ENCODE measurements around the gene MMP19.
"Not testable (repeated sequence)": the region's sequence is repeated elsewhere in the genome, so short reads cannot be mapped to it uniquely, and the experiment has no call there.

The MMP19 gene, protein sequence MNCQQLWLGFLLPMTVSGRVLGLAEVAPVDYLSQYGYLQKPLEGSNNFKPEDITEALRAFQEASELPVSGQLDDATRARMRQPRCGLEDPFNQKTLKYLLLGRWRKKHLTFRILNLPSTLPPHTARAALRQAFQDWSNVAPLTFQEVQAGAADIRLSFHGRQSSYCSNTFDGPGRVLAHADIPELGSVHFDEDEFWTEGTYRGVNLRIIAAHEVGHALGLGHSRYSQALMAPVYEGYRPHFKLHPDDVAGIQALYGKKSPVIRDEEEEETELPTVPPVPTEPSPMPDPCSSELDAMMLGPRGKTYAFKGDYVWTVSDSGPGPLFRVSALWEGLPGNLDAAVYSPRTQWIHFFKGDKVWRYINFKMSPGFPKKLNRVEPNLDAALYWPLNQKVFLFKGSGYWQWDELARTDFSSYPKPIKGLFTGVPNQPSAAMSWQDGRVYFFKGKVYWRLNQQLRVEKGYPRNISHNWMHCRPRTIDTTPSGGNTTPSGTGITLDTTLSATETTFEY

DNA sequence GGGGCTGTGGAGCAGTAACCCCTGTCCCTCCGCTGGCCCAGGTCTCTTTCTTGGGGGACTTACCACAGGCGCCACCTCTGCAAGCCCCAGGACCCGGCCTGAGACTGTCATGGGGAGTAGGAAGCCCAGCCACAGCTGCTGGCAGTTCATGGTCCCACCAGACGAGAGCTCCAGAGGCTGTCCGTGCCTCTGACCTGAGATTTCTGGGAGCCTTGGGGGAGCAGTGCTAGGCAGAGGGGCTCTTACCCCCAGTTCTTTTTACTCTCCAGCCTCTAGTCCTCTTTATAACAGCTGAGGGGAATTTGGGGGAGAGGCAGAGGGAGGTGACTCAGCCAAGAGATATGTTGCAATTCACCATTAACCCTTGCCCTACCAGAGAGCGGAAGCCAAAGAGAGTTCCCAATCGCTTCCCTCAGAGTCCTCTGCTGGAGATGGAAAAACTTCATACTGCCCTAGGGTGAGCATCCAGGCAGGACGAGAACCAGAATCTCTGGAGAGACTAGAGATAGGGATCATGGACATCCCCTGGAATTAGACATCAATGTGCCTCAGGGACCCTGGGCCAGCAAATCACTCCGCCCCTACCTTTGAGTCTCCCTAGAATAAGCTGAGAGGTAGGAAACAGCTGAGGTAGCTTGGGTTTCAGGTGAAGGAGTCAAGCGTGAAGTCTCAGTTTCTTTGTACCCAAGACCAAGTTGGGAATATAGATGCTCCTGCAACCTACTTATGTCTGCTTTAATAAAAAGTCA lies at the start of gene MMP19:
Gene MMP19 (minus strand): TSS at position 256 of the 749 bp plus-strand sequence. CDS start 106 bp downstream, at position 150.
- DNase-seq (ENCODE audit: low read depth): no peak

DNA sequence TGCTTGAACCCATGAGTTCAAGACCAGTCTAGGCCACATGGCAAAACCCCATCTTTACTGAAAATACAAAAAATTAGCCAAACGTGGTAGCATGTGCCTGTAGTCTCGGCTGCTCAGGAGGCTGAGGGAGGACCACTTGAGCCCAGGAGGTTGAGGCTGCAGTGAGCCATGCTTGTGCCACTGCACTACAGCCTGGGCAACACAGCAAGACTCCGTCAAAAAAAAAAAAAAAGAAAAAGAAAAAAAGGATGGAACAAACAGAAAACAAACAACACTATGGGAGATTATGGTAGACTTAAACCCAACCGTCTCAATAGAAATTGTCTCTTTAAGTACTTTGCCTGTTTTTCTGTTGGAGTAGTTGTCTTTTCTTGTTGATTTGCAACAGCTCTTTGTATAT lies 48.6 kb upstream of the MMP19 start:
- DNase-seq (ENCODE audit: low read depth): no peak

DNA sequence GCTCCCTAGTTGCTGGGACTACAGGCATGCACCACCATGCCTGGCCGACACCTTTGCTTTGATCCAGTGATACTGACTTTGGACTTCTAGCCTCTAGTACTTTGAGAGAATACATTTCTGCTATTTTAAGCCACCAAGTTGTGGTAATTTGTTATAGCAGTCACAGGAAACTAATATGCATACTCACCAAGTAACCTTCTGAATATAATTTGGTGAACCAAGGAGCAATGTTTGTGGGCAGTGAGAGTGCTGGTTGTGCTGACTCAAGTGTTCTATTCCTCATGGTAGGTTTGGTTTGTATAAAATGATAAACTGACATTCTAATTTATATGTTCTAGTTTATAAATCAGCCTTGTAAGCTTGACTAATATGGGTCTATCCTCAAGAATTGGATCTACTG lies 42.4 kb upstream of the MMP19 start:
- no peak for DNase-seq (ENCODE audit: low read depth)

DNA sequence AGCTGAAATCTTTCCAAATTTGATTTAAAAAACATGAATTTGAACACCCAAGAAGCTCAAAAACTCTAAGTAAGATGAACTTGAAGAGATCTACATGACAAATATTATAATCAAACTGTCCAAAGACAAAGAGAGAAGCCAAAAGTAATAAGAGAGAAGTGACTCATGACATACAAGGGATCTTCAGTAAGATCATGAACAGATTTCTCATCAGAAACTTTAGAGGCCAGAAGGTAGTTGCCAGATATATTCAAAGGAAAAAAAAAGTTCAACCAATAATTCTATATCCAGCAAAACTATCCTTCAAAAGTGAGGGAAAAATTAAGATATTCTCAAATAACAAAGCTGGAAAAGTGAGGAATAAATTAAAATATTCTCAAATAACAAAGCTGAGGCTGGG lies 35.1 kb upstream of the MMP19 start:
- DNase-seq (ENCODE audit: low read depth): no peak

DNA sequence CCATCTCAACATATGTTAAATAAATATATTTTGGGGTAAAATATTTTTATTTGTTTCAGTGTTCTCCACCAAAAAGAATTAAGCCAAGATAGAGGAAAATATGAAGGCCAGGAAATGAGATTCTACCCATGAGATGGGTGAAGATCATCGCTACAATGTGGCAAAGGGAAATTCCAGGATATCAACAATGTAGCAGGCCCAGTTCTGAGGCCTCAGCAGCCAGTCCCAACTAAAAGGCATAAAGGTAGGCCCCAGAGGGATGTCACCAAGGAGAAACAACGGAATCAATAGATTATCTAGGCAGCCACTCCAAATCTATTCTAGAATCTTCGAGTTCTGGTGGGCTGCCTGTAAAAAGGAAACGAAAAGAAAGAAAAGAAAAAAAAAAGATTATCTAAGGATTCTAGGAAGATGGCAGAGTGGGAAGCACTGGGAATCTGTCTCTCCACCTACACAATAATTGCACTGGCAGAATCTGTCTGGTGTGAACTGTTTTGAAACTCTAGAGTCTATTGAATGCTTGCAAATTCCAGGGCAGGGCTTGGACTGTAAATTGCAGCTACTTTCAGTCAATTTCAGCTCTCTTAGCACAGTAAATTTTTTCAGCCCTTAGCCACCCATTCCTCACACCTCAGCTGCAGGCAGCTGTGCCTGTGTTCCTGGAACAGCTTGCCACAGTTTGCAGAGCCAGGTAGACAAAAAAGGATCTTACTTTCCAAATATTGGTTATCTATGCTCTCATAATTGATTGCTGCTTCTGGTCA lies 33.1 kb upstream of the MMP19 start:
- no peak for DNase-seq (ENCODE audit: low read depth)

DNA sequence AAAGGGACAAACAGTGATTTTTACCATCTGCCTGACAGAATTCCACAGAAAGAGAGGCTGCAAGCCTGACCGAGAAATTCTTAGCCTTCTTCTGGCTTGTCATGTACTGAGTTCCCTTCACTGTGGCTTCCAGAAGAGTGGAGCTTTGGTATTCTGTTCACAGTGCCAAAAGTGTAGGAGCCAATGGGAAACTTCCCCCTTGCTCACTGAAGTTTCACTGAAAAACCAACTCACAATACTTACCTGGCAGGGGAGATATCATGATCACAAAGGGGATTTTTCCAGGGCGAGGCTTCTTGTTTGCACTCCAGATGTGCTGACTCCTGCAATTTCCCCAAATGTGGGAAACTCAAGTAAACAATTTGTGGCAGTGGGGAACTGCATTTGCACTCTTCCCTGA lies 31.7 kb upstream of the MMP19 start:
- DNase-seq (ENCODE audit: low read depth): no peak

DNA sequence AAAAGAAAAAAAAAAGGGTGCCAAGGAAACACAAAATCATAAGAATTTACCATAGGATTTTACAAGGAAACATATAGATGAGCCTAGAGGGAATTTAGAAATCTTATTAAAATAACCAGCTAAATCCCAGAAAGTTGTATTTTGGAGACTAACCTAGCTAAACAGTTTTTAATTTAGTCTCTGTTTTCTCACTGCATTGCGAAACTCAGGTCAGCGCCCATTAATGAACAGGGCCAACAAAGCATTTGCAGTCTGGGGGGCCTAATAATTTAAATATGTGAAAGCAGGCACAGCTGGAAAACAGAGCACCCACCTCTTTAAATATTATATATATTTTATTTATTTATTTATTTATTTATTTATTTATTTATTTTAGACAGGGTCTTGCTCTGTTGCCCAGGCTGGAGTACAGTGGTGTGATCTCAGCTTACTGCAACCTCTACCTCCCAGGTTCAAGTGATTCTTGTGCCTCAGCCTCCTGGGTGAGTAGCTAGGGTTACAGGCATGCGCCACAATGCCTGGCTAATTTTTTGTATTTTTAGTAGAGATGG lies 23.8 kb upstream of the MMP19 start:
- DNase-seq (ENCODE audit: low read depth): not testable (repeated sequence)

DNA sequence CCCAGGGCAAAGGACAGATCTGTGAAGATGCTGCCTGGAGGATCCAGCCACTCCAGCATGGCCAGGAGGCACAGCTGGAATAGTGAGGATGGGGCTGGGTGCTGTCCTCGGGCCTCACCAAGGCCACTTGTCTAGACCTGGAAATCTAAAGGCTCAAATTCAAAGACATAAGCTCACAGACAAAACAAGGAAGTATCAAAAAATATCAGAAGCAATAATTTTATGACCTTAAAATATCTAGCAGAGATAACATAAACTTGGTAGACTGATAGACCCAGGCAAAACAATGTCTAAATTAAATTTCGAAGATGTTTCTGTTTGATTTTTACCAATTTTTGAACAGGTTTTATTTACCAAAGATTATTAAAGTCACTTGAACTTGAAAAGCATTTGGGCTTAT lies 22.6 kb upstream of the MMP19 start:
- no peak for DNase-seq (ENCODE audit: low read depth)

DNA sequence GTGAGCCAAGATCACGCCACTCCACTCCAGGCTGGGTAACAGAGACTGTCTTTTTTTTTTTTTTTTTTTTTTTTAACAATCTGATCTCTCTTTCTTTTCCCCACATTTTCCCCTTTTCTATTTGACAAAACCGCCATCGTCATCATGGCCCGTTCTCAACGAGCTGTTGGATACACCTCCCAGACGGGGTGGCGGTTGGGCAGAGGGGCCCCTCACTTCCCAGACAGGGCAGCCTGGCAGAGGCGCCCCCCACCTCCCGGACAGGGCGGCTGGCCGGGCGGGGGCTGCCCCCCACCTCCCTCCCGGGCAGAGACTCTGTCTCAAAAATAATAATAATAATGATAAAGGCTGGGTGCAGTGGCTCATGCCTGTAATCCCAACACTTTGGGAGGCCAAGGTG lies 20.2 kb upstream of the MMP19 start:
- DNase-seq (ENCODE audit: low read depth): not testable (repeated sequence)

DNA sequence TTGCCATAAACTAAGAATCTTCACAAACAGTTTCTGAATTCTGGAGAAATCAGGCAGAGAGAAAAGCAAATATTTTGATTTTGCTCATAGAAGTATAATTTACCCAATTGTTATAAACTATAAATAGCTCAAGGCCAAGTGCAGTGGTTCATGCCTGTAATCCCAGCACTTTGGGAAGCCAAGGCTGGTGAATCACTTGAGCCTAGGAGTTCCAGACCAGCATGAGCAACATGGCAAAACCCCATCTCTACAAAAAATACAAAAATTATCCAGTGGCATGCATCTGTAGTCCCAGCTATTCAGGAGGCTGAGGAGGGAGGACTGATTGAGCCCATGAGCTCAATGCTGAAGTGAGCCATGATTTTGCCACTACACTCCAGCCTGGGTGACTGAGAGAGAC lies 19.6 kb upstream of the MMP19 start:
- no peak for DNase-seq (ENCODE audit: low read depth)

DNA sequence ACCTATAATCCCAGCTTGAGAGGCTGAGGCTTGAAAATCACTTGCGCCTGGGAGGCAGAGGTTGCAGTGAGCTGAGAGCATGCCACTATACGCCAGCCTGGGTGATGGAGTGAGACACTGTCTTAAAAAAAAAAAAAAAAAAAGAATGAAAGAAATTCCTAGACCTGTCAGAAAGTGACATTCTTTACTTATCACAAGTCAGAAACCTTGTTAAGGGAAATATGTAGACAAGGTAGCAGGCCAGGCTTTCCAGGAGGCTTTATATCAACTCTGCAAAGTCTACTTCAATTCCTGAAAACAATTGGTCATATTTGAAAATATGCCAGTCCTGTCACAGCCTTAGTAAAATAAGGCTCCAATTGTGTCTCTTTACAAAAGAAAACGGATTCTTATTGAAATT lies 19.1 kb upstream of the MMP19 start:
- DNase-seq (ENCODE audit: low read depth): no peak

DNA sequence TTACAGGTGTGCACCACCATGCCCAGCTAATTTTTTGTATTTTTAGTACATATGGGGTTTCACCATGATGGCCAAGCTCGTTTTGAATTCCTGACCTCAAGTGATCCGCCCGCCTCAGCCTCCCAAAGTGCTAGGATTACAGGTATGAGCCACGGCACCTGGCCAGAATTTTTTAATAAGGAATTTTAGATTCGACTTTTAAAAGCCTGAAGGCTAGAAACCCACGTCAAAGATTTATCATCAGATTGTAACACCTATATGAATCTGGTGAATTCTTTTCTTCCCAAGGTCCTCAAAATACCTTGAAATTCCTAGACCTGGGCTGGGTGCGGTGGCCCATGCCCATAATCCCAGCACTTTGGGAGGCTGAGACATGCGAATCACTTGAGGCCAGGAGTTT lies 18.7 kb upstream of the MMP19 start:
- DNase-seq (ENCODE audit: low read depth): no peak

DNA sequence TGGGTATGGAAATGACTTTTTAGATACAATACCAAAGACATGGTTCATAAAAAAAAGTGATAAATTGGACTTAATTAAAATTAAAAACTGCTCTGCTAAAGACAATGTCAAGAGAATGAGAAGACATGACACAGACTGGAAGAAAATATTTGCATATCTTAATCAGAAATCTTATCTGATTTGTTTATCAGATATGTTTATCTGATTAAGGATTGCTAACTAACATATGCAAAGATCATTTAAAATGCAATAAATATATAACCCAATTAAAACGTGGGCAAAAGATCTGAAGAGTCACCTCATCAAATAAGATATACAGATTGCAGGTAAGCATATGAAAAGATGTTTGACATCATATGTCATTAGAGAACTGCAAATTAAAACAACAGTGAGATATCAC lies 10.0 kb upstream of the MMP19 start:
- DNase-seq (ENCODE audit: low read depth): no peak

DNA sequence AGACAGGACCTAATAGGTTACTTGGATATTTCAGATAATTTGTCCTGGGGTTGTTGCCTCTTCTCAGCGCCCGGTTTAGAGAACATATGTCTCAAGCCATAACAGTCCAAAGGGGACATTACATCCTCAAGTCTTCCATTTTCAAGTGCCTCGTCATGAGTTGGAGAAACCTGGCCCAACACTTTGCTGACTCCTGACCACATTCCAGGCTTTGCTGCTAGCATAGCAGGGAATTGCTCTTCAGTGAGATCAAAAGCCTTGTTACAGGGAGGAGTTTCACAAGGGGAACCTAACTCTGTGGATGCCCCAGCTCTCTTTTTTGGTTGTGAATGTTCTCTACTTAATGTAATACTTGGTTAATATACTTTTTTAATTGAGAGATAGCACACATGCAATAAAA lies 8.2 kb upstream of the MMP19 start:
- no peak for DNase-seq (ENCODE audit: low read depth)

DNA sequence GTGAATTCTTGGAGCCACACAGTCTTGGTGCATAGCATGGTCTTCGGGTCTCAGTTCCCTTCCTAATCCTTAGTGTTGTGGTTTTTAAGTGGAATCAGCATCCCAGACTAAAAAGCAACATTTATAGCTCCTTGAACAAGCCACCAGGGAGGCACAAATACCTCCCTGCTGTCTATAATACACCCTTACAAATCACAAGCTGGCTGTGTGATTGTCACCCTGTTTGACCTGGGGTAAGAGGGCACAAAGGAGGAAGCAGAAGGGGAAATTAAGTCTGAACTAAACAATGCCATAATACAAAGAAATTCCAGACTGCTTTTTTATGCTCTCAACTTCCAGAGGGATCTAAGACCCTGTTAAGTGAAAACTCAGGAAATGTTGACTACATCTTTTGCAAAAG lies 7.7 kb upstream of the MMP19 start:
- DNase-seq (ENCODE audit: low read depth): no peak

DNA sequence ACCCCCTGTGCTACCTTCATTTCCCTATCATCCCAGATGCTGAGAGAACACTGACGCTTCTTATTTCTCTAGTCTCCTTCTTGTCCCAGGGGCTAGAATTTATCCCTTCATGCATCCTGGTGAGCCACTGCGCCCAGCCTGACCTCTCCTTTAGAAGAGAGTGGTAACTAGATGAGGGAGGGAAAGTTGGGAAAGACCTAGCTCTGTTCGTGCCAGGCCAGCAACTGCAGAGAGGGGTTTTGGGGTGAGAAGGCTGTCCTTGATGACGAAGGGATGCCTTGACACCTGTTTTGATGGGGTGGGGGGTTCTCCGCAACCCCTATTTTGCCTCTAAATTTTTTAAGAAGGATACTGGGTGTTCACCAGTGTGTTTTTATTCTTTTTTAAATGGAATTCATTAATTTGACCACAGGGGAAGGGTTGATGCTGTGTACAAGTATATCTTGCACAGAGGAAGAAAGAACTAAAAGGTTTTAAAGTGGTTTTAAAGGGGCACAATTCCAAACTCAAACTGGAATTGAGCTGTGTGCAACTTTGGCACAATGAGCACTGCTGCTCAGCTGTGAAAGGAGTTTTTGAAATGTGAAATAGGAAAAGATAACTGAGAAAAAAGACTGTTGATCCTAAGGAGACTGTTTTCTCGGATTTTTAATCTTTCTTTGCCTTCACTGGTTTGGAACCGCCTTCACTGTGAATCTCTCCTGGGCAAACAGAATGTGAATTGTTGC lies 7.0 kb upstream of the MMP19 start:
- DNase-seq (ENCODE audit: low read depth): no peak

DNA sequence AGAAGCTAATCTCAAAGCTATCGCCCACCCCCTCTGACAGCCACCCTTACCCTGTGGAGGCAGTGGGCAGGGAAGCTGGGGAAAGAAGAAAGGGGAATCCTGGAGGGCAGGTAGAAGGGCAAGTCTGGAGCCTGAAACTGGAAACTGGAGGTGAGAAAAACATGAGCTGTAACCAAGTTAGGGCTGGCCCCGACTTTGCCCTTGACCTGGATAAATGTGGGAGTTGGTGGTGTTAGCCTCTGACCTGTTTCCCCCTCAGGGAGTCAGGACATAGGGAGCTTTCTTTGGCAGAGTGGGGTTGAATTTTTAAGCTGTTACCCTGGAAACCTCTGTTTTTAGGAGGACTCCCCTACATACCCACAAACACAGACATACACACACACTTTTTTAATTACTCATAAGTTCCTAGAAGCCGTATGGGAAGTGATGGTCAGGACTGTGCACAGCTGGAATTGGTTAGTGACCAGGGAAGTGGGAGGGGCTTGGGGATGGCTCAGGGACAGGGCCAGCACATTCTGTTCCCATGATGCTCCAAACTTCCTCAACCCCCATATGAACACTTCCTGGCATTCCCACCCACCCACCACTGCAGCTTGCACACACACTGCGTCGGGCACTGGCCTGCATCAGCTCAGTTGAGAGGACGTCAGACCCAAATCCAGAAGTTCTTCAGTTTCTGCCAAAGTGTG lies 5.0 kb upstream of the MMP19 start:
- peak; percentile 98 for DNase-seq (ENCODE audit: low read depth)

DNA sequence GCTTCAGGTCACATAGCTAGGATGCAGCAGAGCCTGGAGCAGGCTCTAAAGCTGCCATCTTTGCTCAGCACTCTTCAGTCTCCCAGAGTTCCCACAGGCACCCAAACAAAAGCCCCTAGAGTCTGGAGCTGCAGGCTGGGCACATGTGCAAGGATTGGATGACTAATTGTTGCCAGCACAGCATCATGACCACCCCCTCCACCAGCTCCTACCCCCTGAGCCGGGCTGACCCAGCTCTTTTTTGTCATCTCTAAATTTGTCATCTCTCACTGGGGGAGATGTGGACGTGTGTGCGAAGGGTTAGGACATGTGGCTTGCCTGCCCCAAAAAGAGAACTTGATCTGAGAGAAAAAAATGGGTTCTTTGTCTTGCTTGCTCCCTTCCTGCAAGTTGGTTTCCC lies 4.3 kb upstream of the MMP19 start:
- no peak for DNase-seq (ENCODE audit: low read depth)

DNA sequence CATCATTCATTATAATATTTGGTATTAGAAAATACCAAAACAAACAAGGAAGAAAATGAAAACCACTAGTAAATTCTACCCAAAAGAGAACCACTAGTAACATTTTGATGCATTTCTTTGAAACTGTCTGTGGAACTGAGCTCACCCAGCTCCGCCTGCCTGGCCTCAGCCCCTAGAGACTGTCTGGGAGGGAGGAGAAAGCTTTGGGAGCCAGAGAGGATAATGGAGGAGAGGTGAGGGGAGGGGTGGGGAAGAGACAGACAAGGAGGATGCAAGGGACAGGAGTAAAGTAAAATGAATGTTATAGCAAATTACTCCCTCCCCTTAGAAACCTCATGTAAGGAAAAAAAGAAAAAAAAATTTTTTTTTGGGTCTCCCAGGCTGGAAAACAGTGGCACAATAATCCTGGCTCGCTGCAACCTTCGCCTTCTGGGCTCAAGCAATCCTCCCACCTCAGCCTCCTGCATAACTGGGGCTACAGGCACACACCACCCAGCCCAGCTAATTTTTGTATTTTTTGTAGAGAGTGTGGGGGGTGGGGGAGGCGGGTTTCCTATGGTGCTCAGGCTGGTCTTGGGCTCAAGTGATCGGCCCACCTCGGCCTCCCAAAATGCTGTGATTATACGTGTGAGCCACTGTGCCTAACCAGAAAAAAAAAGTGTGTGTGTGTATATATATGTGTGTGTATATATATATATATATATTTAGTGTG lies 3.2 kb upstream of the MMP19 start:
- DNase-seq (ENCODE audit: low read depth): no peak

DNA sequence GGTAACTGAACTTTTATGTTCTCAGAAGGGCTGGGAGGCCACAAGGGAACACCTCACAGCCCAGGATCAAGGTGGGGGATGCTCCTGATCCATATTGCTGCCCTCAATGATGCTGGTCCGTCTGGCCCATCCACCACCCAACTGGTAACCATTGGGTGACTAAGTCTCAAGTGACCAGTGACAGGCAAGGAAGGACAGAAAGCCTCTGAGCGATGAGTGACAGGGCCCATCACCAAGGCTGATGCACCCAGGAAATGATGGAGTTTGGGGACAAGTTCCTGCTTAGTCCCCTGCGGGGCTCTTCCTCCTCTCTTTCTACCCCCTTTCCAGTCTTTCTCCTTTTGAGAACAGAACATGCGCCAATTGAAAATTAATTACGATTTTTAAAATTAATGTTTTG lies 2.6 kb upstream of the MMP19 start:
- DNase-seq (ENCODE audit: low read depth): no peak
